Neural crest cell (in vitro differentiated cells): ENCODE data around the gene KLHL4. TPM values are rescaled to one million over a fixed set of nuclear protein-coding genes. Genes with fewer than 3 reads are reported as not detected.

Experiments
- DNase-seq: peaks from one replicate; pipeline ENCODE4 v3.0.0; 2021; ENCODE audit warnings: low read depth, mixed read lengths, low spot score
- H3K27ac Mint-ChIP-seq: one replicate; pipeline ENCODE4 v1.8.0; 2021; ENCODE audit warnings: mild to moderate bottlenecking, mixed read lengths; ENCODE audit not compliant: unreplicated experiment
- H3K27me3 Mint-ChIP-seq: 2 replicates; pipeline ENCODE4 v1.8.0; 2021; ENCODE audit warnings: low read depth, mild to moderate bottlenecking, mixed read lengths
- H3K36me3 Mint-ChIP-seq: 2 replicates; pipeline ENCODE4 v1.8.0; 2021; ENCODE audit warnings: low read depth, mild to moderate bottlenecking, mixed read lengths
- H3K4me1 Mint-ChIP-seq: 2 replicates; pipeline ENCODE4 v1.8.0; 2021; ENCODE audit warnings: mixed read lengths
- H3K4me3 Mint-ChIP-seq: one replicate; pipeline ENCODE4 v1.8.0; 2021; ENCODE audit warnings: mild to moderate bottlenecking, mixed read lengths
- H3K9me3 Mint-ChIP-seq: 2 replicates; pipeline ENCODE4 v1.8.0; 2021; ENCODE audit warnings: mixed read lengths
- total RNA-seq: library from RNA; stranded (reverse); gene quantifications from 2 replicates; pipeline ENCODE4 v1.2.1, GENCODE V29; 2021
- TF ChIP-seq, protein P1 (sequence below): fragments of 200-600 bp; sonication (generic); conservative IDR thresholded peaks from 2 replicates; pipeline ENCODE4 v1.5.0; 2021; ENCODE audit warnings: antibody characterized with exemption, mild to moderate bottlenecking

The KLHL4 gene
- total RNA-seq, 1 donor from 2014 or later: 2.7 TPM

DNA sequence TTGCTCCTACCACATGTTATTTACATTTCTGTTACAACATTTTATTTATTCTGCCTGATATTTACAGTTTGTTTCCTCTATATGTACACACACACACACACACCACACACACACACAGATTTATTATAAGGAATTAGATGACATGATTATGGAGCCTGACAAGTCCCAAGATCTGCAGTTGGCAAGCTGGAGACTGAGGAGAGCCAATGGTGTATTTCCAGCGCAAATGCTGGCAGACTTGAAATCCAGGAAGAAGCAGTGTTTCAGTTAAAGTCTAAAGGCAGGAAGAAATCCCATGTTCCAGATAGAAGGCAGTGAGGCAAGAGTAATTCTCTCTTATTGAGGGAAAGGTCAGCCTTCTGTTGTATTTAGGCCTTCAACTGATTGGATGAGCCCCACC, 1.8 kb upstream of the KLHL4 start:
- peak overlapping the region; percentile 52 for H3K4me3 Mint-ChIP-seq
- H3K36me3 Mint-ChIP-seq: no peaks in the 10 kb centered on the region
- H3K9me3 Mint-ChIP-seq: no peaks in the 10 kb centered on the region
- TF ChIP-seq, protein P1, sequence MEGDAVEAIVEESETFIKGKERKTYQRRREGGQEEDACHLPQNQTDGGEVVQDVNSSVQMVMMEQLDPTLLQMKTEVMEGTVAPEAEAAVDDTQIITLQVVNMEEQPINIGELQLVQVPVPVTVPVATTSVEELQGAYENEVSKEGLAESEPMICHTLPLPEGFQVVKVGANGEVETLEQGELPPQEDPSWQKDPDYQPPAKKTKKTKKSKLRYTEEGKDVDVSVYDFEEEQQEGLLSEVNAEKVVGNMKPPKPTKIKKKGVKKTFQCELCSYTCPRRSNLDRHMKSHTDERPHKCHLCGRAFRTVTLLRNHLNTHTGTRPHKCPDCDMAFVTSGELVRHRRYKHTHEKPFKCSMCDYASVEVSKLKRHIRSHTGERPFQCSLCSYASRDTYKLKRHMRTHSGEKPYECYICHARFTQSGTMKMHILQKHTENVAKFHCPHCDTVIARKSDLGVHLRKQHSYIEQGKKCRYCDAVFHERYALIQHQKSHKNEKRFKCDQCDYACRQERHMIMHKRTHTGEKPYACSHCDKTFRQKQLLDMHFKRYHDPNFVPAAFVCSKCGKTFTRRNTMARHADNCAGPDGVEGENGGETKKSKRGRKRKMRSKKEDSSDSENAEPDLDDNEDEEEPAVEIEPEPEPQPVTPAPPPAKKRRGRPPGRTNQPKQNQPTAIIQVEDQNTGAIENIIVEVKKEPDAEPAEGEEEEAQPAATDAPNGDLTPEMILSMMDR: no peak
- peaks cover 9% of the 10 kb centered on the region for H3K27me3 Mint-ChIP-seq
- peak overlapping the region; percentile 32 for H3K27ac Mint-ChIP-seq
- peaks cover 30% of the 10 kb centered on the region for H3K4me1 Mint-ChIP-seq
- DNase-seq: no peak

DNA sequence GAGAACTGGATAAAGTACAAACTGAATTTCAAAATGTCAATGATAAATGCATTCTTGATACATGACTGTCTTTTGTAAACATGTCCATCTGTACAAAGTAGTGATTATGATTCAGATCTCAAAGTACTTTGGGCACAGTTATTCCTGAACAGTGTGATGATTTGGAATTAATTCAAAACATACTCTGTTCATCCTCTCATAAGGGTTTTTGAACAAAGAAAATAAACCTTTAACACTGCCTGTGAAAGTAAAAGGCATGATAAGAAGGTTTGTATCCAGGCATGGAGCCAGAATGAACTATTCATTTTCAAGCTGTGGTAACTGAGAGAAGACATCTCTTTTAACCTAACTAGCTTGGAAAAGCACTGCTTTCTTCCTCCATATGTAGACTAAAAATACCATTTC, 883 bp upstream of the KLHL4 start:
- H3K27me3 Mint-ChIP-seq: peaks cover 9% of the 10 kb centered on the region
- no peak overlapping the region for H3K4me3 Mint-ChIP-seq
- no peak overlapping the region for H3K27ac Mint-ChIP-seq
- peaks cover 30% of the 10 kb centered on the region for H3K4me1 Mint-ChIP-seq
- no peaks in the 10 kb centered on the region for H3K36me3 Mint-ChIP-seq
- no peaks in the 10 kb centered on the region for H3K9me3 Mint-ChIP-seq
- no peak for DNase-seq
- TF ChIP-seq, protein P1: no peak

DNA sequence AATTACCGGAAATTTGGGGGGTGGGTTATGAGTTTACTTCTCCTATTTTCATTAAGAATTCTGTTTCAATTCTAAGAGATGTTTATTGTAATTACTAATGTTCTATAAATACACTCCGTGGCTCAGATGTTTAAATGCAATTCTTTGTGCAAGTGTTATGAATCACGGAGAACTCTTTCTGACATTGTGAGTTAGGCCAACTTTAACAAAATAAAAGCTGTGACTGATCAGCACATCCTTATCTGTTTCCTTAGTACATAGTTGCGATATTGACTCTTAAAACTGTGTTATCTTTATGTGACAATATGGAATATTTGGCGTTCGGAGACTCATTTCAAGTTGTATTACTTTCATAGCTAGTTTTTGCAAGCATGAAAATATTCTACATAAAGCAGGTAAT, 902 bp downstream of the KLHL4 start:
- H3K27ac Mint-ChIP-seq: no peak overlapping the region
- TF ChIP-seq, protein P1: no peak

DNA sequence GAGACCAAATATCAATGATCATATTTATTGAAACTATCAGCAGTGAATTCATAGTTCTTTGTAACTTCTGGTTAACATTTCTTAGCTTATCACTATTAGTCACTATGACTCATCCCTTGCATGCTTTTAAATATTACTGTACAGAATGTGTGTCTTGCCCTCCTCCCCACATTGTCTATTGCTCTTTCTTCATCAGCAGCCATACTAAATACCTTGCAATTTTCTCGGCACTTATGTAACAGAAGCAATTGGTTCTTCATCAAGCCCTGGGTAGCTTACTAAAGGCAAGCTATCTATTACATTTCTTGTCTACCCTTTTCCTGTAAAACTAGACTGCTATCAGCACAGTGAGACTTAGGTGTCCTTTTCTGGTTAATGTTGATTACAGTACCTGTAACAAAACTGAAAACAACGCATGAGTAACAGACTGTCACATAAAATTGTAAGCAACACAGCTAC, 8.2 kb downstream of the KLHL4 start:
- TF ChIP-seq, protein P1: no peak
- H3K4me1 Mint-ChIP-seq: no peaks in the 10 kb centered on the region
- peaks cover 3% of the 10 kb centered on the region for H3K36me3 Mint-ChIP-seq
- H3K9me3 Mint-ChIP-seq: no peaks in the 10 kb centered on the region
- no peak overlapping the region for H3K4me3 Mint-ChIP-seq
- DNase-seq: no peak
- H3K27ac Mint-ChIP-seq: no peak overlapping the region
- no peaks in the 10 kb centered on the region for H3K27me3 Mint-ChIP-seq

More for the DNA sequence above, 902 bp downstream of the KLHL4 start:
- H3K4me1 Mint-ChIP-seq: peaks cover 30% of the 10 kb centered on the region
- peaks cover 9% of the 10 kb centered on the region for H3K27me3 Mint-ChIP-seq
- H3K36me3 Mint-ChIP-seq: no peaks in the 10 kb centered on the region
- H3K9me3 Mint-ChIP-seq: no peaks in the 10 kb centered on the region
- no peak for DNase-seq
- H3K4me3 Mint-ChIP-seq: peak overlapping the region; percentile 91

DNA sequence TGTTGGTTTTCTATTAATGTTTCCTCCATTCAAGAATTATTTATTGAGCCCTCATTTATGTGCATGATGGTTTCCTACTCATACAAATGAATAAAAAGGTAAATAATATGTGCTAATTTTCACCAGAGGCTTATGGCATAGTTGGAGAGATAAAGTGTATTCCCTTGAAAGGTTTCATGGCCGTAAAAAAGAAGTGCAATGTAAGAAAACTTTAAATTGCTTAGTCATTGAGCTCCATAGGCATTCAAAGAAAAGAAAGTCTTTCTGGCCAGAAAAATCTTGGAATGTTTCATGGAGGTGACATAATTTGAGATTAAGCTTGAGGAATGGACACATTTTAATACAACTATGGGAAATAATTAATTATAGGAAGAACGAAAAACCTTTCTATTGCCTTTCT, 8.7 kb downstream of the KLHL4 start:
- H3K36me3 Mint-ChIP-seq: peaks cover 3% of the 10 kb centered on the region
- no peaks in the 10 kb centered on the region for H3K9me3 Mint-ChIP-seq
- H3K4me3 Mint-ChIP-seq: no peak overlapping the region
- no peaks in the 10 kb centered on the region for H3K27me3 Mint-ChIP-seq
- TF ChIP-seq, protein P1: no peak
- no peak for DNase-seq
- H3K27ac Mint-ChIP-seq: no peak overlapping the region
- H3K4me1 Mint-ChIP-seq: no peaks in the 10 kb centered on the region

DNA sequence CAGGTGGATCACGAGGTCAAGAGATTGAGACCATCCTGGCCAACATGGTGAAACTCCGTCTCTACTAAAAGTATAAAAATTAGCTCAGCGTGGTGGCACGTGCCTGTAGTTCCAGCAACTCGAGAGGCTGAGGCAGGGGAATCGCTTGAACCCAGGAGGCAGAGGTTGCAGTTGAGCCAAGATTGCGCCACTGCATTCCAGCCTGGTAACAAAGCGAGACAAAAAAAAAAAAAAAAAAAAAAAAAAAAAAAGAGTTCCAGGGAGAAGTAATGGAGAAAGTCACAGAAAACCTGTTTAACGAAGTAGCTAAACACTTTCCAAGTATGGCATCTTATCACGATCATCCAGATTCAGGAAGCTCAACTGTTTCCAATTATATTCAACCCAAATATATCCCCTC, 10.9 kb downstream of the KLHL4 start:
- Mint-ChIP-seq H3K4me3 (no peak overlapping the region), H3K4me1 (no peaks in the 10 kb centered on the region), H3K36me3 (peaks cover 3% of the 10 kb centered on the region), H3K27ac (no peak overlapping the region), H3K27me3 (no peaks in the 10 kb centered on the region), H3K9me3 (no peaks in the 10 kb centered on the region)
- DNase-seq: no peak
- TF ChIP-seq, protein P1: no peak
